DLD1 (cell line): ENCODE data around the gene TMC1.

Experiments used
- in situ Hi-C: cut with HindIII; loops from 2 replicates; pipeline ENCODE4 v1.10.0; 2017; ENCODE audit warnings: low sequenced_read_pairs

The TMC1 gene

DNA sequence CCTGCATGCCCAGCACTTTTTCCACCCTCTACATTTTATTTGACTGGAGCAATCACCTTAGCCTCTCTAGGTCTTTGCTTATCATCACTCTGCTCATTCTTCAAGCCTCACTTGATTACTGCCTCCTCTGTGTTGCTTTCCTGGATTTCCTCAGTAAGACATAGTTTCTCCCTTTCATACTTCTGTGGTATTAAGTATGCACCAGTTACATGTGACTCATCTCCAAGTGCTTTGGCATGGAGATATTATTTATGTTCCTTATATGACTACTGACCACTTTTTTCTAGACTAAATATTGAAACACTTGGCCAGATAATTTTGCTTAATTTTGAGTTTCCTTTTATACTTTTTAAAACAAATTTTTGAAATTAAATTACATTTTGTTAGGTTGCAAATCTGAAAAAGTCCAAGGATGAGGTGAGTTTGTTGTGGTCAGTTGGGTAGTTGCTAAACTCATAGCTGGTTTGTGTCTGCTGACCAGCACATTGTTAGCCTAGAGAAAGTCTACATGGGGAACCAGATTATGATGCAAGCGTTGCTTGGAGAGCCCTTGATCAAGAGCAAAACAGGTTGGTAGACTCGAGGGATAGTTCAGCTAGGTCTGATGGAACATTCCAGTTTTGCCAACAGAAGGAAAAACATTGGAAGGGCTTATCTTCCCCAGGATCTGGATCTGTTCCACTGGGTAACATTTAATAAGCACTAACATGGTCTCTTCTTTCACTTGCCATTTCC lies 140.2 kb downstream of the TMC1 start:
- in situ Hi-C loops: no loop called here

DNA sequence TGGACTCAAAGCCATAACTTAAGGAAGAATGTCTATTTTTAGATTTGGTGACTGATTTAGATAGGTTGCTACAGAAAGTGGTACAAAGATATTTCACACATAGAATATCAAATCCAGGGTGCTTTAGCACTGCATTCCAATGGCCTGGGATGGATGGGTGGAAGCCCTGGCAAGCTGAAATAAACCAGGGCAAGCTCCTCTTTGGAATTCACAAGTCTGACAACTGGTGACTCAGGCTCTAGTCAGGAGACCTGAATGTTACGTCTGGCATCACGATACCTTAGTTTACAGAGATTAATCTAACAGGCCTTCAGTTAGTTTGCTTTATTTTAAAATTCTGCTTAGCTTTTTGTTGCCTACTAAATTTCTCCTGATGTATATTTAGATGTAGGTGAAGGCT lies 144.0 kb downstream of the TMC1 start:
- in situ Hi-C loops: no loop called here

DNA sequence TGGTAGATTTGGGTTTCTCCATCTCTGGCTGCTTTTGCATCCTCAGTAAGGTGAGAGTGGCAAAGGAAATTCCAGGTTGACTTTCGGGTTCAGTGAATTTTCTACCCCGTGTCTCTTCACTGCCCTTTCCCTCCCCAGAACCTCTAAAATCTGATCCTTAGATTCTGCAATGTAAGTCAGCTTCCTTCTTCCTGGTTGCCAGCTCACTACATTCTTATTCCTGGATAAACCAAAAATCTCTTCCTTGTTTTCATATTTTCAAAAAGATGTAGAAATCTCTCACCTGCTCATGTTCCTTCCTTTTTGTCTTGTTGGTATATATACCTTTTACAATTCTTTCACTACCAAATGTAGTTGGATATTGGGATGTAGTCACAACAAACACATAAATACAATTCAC lies 145.8 kb downstream of the TMC1 start:
- in situ Hi-C loops: no loop called here

DNA sequence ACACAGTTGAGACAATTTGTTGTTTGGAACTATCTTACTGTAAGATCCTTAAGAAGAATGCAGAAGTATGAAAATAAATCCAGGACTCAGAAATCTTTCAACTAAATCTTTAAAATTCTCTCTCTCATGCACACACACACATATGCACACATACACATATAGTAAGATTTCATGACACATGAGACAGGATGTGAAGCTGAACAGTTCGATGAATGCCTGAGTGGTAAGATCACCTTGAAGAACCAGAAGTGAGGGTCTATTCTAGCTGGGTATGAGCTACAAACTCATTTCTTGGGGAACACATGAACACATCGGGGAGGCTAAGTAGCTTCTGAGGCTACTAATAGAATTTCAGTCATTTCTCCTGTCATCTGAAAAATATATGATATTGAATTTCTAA lies 153.6 kb downstream of the TMC1 start:
- in situ Hi-C loops: no loop called here

DNA sequence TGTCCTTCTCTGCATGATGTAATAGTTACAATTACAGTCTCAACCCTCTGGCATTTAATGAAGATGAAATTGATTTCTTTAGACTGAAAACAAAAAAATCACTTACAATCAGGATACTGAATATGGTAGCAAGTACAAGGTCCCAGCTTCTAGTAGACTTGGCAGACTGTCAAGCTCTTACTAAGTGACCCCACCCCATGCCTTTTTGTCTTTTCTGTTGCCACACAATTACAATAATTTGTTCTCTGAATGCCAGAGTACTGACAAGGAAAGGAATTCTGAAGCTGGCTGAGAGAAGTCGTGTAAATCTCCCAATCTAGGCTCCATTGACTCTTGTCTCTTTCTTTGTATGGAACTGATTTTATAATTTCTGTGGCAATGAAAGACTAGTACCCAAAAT lies 154.2 kb downstream of the TMC1 start:
- in situ Hi-C loops: no loop called here

DNA sequence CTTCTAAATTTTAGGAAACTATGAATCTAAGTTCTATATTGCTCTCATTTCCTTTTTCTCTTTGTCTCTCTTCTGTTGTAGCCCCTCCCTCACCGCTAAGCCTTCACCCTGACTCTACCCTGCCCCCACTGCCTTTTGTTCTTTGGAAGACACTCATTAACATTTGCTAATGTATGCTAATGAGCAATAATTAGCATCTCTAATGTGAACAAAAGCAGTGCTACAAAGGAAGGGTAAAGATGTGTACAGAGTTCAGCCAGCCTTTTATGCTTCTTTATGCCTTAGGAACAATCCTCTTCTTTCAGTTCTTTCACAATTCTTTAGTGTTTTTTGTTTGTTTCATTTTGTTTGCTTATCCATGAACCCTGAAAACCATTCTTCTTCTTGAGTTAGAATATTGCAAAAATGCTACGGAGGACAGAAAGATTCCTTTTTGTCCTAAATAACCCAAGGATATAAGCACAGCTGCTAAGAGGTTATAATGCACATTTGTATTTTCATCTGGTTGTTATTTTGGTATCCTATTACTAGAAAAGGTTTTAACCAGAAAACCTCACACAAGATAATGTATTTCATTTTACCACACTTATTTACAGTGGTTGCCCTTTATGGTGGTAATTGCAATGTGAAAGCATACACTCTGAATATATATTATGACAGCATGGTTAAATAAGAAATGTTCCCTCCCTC lies 159.3 kb downstream of the TMC1 start:
- in situ Hi-C loops: no loop called here

DNA sequence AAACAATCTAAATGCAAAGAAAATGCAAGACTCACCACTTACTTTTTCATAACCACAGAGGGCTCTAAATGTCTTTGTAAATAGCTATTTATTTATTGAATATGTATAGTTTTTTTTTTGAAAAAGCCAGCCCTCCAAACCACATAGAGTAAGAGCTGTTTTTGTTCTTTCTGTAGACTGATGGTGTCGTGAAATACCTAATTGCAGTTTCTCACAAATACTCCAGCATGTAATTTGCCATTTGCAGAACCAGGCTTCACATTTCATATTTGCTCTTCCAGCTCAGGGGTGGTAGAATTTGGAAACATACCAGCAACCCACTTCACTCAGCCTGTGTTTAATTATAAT lies 159.8 kb downstream of the TMC1 start:
- in situ Hi-C loops: no loop called here

DNA sequence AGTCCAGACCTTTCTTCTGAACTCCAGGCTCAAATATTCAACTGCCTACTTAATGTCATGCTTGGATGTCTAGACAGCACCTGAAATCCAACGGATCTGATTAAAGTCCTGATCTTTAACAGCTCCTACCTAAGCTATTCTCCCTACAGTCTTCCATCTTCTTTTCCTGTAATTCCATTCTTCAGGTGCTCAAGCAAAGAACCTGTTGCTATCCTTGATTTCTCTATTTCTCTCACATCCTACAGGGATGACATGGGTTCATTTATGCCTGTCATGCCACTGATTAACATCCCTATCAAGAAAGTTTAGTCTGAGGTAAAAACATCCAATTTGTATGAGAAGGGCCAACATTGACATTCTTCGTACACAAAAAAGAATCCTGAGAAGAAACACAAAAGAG lies 163.2 kb downstream of the TMC1 start:
- in situ Hi-C loops: no loop called here

DNA sequence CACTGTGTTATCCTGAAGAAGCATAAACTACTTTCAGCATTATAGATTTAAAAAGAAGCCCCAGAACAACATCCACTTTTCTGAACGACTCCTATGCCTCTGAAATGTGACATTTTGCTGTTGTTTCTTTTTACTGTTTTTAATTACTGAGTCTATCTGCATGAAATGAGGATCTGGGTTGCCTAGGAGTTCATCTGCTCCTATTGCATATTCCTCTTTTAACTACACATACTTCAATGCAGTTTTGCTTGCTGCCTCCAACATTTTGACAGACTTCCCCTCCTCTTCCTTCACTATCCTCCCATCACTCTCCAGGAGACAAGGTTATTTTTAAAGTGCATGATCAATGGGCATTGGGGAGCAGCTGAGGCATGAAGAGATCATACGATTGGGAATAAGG lies 164.5 kb downstream of the TMC1 start:
- in situ Hi-C loops: no loop called here

DNA sequence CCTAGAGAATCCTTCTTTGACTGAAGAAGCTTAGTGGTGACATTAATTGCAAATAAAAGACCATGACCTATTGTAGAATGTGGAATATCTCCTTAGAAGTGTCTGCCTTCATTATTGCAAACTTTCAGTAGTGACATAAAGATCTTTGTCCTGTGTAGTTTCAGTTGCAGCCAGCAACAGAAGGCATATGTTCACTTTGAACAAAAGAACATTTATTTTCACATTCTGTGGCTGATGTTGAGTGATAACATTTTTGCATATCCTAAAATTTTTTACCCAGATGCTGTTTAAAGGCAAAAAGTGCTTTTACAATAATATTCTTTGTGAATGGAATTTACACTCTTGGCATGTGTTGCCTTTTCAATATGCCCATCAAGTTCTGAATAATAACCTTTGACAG lies 165.9 kb downstream of the TMC1 start:
- in situ Hi-C loops: no loop called here

DNA sequence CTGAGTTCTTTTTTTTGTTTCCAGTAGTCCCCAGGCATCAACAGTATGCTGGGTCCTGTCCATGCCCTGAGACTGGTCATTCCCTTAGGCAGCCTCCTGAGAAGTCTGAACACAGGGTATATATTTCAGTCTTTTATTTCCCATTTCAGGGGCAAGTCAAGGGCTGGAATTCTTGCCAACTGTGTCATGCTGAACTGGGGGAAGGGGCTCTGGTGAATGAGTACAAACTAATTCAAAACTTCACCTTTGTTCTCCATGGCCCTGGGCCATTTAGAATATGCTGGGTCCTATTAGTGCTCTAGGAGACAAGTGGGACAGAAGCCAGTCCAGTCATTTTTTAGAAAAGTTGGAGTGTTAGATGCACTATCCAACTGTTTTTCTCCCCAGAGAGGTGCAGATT lies 170.3 kb downstream of the TMC1 start:
- in situ Hi-C loops: no loop called here

DNA sequence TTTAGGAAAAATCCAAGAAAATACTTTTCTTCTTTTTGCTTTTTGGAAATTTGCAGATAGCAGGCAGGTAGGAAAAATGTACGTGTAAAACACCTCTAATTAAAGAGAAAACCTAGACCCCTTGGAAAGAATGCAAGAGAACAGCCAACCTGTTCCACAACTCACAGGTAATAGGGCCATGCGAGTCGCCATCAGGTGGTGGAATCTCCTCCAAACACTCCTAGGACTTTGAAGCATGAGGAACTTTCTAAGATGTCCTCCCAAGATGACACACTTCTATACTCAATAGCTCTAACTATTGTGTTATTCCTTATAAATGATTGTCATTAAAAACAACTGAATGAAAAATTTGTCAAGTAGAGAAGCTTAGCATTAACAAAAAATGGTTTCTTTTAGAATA lies 174.0 kb downstream of the TMC1 start:
- in situ Hi-C loops: no loop called here

DNA sequence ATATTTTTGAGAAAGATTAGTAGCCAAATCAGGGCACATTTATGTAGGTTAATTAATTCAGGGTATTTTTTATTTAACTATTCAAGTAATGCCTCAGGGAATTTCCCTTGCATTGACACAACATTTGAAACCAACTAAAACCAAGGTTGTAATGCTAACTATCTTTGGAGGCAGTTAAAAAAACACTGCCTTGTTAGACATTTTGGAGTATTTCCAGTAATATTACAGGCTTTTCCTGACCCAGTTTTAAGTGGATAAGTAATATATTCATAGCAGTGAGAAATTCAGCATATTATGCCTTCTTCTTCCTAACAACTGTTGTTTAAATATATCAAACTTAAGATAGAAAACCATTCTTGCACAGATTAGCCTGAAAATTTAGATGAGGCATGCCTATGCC lies 175.1 kb downstream of the TMC1 start:
- in situ Hi-C loops: no loop called here

DNA sequence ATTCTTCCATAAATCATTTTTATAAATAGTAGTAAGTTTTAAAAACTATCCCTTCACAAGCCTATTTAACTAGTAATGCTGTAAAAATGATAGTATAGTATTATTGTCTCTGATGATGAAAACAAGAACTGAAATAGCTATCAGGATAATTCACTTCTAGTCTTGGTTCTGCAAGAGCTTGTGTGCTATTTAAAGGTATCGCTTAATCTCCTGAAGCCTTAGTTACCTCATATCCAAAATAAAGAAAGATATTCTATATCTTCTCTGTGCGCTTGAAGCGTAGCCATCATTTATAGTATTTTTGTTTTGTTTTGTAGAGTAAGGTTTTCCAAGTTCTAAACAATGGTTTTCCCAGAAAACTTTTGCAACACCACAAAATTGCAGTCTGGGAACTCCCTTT lies 180.1 kb downstream of the TMC1 start:
- in situ Hi-C loops: no loop called here

DNA sequence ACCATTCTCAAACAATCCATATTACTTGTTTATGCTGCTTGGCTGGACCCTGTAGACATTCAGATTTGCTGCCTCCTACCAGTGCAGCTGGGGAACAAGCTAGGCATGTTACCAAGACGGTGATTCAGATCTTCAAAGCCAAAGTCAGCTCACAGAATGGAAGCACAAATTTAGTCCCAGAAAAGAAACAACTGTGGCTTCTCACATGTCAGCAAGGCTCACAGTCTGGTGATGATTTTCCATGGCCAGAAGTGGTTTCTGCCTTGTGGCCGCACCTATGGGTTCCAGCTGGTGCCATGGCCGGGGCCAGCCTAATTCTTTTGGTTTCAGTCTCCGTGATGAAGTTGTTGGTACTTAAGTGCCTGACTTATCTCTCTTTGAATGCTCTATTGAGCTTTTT lies 182.2 kb downstream of the TMC1 start:
- in situ Hi-C loops: no loop called here

DNA sequence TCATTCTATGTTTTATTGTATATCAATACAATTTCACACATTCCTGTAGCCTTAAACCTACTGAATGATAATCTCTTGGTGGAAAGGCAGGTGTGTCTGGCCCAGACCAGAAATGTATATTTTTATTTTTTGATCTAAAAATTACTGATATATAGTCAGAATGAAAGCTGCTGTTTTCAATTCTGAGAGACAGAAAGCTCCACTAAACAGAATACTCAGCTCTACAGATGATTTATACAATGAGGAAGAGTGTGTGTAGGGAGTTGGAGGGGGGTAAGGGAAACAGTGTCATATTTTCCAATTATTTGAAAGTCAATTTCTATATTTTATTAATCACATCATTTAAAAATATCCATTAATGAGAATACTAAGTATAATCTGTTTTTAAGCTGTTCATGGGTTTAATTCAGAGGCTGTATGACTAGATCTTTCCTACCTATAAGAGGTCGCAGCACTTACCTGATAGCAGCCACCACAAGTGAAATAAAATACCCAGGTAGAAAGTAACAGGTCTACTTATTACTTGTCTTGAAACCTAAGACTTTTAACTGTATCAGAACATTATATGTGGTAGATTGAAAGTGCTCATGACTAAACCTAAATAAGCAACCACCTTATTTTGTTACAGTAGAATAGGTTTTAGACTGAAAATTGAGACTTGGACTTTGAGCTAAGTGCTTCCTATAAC lies 183.4 kb downstream of the TMC1 start:
- in situ Hi-C loops: no loop called here

DNA sequence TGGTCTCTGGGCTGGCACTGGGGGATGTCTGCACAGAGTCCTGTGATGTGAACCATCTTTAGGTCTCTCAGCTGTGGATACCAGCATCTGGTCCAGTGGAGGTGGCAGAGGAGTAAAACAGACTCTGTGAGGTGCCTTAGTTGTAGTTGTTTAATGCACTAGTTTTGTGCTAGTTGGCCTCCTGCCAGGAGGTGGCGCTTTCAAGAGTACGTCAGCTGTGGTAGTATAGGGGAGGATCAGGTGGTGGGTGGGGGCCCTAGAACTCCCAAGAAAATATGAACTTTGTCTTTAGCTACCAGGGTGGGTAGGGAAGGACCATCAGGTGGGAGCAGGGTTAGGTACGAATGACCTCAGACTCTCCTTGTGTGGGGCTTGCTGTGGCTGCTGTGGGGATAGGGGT lies 197.1 kb downstream of the TMC1 start:
- in situ Hi-C loops: no loop called here

DNA sequence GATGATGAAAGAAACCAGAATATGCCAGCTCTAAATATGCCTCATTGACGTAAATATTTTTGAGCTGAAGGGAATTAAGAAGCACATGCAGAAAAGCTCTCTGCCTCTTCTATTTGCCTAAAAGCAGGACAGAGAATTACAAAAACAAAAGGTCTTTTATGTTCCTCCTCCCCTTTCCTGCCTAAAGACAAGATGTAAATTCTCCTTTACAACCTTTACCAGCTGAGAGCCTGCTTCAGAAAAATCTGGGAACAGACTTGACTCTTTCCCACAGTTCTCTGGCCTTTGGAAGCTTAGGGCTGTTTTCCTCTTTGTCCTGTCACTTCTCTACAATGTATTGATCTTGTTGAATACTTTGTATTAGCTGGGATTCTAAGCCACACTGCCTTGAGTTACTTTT lies 199.7 kb downstream of the TMC1 start:
- in situ Hi-C loops: no loop called here

DNA sequence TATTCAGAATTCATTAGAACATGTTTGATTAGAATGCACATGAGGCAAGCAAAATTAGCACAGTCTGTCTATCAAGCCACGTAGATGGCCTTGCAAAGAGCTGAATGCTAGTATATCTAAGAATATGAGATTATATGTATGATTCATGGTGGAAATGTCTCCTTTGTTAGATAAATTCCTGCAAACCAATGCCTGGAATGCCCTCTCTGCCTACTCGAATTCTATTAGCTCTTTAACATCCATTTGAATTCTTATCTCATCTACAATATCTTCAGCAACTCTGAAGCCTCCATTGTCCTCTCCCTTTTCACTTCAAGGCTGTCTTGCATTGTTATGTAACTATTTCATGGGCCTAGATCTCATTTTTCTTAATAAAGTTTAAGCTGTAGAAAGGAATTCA lies 205.5 kb downstream of the TMC1 start:
- in situ Hi-C loops: no loop called here

DNA sequence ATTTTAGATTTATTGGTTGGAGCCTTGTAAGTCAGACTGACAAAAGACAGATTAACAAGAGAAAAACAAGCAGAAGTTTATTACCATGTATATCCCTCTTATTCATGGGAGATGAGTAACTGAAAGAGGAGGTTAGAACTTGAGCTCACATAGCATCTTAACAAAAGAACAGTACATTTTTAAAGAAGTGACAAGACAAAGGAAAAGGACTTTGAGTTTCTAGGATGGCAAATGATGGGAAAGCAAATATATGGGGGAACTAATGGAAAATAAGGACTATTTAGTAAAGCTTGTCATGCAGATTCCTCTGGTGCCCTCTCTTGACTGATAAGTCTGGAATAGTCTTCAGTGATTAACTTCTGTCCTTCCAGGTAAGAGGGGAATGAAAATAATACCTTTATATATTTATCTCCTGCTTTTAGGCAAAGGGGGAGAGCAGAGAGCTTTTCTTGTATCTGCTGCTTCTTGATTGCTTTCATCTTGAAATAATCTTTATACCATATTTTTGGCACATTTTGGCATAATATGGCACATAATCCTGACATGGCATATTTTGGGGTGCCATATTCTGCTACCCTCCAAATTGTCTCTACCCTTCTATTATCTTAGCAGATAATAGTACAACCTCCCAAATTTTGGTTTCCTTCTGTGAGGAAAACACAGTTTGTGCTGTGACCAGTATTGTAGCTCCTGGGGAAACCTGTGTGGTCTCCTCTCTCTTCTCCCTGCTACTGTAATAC lies 206.8 kb downstream of the TMC1 start:
- in situ Hi-C loops: no loop called here

DNA sequence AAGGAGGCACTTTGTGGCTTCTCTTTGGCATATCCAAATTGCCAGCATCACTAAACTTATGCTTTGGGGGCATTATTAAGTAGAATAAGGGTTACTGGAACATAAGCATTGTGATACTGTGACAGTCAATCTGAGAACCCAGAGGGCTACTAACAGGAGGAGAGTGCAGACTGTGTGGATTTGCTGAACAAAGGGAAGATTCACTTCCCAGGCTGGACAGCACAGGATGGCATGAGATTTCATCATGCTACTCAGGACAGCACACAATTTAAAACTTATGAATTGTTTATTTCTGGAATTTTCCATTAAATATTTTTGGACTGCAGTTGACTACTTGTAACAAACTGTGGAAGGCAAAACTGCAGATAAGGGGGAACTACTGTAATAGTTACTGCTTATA lies 212.5 kb downstream of the TMC1 start:
- in situ Hi-C loops: no loop called here

DNA sequence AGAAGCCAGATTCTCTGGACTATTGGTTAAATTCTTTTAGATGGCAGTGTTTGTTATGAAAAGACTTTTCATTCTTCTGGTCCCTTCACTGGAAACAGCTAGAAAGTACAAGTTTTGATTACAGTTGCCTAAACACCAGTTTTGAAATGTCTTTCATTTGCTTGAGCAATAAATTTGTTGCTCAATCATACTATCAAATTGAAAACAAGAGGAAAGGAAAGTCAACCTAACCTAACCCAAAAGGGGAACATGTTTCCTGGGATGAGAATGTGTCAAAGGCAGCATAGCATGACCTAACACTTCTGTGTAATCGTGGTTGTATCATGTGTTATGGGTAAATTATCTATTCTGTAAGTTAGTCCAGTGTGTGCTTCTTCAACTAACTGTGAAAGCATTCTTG lies 213.2 kb downstream of the TMC1 start:
- in situ Hi-C loops: no loop called here
